ENCODE data around the gene ABLIM1.

DNA sequence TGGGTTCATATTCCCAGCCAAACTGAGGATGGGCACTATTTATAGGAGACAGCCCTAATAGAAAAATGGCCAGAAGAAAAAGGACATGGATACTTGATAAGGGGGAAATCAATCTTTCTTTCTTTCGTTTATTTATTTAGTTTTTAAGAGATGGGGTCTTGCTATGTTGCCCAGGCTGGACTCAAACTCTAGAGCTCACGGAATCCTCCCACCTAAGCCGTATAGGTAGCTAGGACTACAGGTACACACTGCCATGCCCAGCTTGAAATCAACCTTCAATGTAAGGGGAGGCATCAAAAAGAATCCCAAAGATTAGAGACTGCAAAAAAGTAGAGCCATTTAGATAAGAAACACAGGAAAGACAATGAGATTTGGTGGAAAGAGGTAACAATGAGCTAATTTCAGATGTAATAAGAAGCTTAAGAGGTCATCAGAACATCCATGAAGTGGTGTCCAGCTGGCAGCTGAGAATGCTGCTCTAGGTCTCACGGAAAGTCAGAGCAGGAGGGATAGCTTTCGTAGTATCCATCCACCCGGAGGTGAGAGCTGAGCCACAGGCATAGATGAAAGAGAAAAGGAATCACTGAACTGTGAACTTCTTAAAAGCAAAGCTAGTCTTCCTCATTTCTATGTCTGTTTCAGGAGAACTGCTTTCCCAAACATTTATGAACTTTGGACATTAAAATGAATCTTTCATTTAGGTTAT, 10.5 kb upstream of the ABLIM1 start:
- TF ChIP-seq, protein P1, sequence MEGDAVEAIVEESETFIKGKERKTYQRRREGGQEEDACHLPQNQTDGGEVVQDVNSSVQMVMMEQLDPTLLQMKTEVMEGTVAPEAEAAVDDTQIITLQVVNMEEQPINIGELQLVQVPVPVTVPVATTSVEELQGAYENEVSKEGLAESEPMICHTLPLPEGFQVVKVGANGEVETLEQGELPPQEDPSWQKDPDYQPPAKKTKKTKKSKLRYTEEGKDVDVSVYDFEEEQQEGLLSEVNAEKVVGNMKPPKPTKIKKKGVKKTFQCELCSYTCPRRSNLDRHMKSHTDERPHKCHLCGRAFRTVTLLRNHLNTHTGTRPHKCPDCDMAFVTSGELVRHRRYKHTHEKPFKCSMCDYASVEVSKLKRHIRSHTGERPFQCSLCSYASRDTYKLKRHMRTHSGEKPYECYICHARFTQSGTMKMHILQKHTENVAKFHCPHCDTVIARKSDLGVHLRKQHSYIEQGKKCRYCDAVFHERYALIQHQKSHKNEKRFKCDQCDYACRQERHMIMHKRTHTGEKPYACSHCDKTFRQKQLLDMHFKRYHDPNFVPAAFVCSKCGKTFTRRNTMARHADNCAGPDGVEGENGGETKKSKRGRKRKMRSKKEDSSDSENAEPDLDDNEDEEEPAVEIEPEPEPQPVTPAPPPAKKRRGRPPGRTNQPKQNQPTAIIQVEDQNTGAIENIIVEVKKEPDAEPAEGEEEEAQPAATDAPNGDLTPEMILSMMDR (conservative IDR thresholded peaks at IDR 0.05), result no peak
- TF ChIP-seq ZFX (IDR thresholded peaks at IDR 0.05), result no peak

Measured in C4-2B (cell line).